Adipocyte (in vitro differentiated cells): Measurements from ENCODE around the gene SLC44A5.
"Not testable (repeated sequence)": the region's sequence is repeated elsewhere in the genome, so short reads cannot be mapped to it uniquely, and the experiment has no call there.

Source experiments
- DNase-seq: peaks from one replicate; pipeline ENCODE4 v3.0.0-alpha.2; 2015; ENCODE audit warnings: low read depth
- H3K27me3 ChIP-seq: replicated peaks from 2 replicates; pipeline ENCODE4 v1.7.0; 2013; ENCODE audit warnings: mild to moderate bottlenecking, low read length, moderate library complexity; ENCODE audit not compliant: control insufficient read depth, insufficient read depth
- H3K36me3 ChIP-seq: 2 replicates; pipeline ENCODE4 v1.7.0; 2013; ENCODE audit warnings: low read length, mild to moderate bottlenecking, moderate library complexity; ENCODE audit not compliant: control insufficient read depth, insufficient read depth, severe bottlenecking
- H3K4me1 ChIP-seq: 2 replicates; pipeline ENCODE4 v1.7.0; 2013; ENCODE audit warnings: mild to moderate bottlenecking, low read length, moderate library complexity; ENCODE audit not compliant: control insufficient read depth, insufficient read depth
- H3K4me3 ChIP-seq: 2 replicates; pipeline ENCODE4 v1.7.0; 2013; ENCODE audit warnings: mild to moderate bottlenecking, low read length, moderate library complexity
- H3K9ac ChIP-seq: 2 replicates; pipeline ENCODE4 v1.7.0; 2013; ENCODE audit warnings: mild to moderate bottlenecking, low read length, moderate library complexity
- H3K9me3 ChIP-seq: 2 replicates; pipeline ENCODE4 v1.7.0; 2013; ENCODE audit warnings: mild to moderate bottlenecking, low read length, moderate library complexity; ENCODE audit not compliant: control insufficient read depth

SLC44A5 gene

DNA sequence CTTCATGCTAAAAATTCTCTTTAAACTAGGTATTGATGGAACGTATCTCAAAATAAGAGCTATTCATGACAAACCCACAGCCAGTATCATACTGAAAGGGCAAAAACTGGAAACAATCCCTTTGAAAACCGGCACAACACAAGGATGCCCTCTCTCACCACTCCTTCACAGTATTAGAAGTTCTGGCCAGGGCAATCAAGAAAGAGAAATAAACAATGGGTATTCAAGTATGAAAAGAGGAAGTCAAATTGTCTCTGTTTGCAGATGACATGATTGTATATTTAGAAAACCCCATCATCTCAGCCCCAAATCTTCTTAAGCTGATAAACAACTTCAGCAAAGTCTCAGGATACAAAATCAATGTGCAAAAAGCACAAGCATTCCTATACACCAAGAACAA, 349.0 kb downstream of the SLC44A5 start:
- H3K9me3 ChIP-seq, DNase-seq, H3K36me3 ChIP-seq, H3K4me3 ChIP-seq, H3K9ac ChIP-seq, H3K27me3 ChIP-seq, H3K4me1 ChIP-seq: not testable (repeated sequence)

DNA sequence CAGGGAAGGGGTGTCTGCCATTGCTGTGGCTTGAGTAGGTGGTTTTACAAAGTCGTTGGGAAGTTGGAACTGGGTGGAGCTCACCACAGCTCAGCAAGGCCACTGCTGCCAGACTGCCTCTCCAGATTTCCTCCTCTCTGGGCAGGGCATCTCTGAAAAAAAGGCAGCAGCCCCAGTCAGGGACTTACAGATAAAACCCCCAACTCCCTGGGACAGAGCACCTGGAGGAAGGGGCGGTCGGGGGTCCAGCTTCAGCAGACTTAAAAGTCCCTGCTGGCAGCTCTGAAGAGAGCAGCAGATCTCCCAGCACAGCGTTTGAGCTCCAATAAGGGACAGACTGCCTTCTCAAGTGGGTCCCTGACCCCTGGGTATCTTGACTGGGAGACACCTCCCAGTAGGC, 352.6 kb downstream of the SLC44A5 start:
- Histone ChIP-seq H3K36me3 (no peaks in the 10 kb centered on the region), H3K9me3 (no peaks in the 10 kb centered on the region), H3K27me3 (no peaks in the 10 kb centered on the region), H3K9ac (no peak overlapping the region), H3K4me1 (no peaks in the 10 kb centered on the region), H3K4me3 (no peak overlapping the region)
- DNase-seq: no peak

DNA sequence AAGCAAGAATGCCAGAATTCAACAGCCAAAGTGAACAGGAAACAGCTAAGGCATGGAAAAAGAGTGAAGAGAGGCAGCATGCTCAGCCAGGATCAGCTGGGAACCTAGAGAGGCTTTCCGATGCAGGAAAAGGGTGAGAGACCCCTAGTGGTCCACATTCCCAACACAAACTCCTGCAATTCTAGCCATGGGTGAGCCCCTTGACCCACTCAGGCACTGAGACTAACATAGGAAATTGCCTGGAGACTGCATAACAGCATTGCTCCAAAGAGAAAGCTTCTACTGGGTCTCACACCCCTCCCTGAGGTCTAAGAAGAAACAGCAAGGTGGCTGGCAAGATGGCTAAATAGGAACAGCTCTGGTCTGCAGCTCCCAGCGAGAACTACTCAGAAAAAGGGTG, 353.5 kb downstream of the SLC44A5 start:
- Histone ChIP-seq H3K4me3 (no peak overlapping the region), H3K27me3 (no peaks in the 10 kb centered on the region), H3K4me1 (no peaks in the 10 kb centered on the region), H3K9me3 (no peaks in the 10 kb centered on the region), H3K36me3 (no peaks in the 10 kb centered on the region), H3K9ac (no peak overlapping the region)
- DNase-seq: no peak

DNA sequence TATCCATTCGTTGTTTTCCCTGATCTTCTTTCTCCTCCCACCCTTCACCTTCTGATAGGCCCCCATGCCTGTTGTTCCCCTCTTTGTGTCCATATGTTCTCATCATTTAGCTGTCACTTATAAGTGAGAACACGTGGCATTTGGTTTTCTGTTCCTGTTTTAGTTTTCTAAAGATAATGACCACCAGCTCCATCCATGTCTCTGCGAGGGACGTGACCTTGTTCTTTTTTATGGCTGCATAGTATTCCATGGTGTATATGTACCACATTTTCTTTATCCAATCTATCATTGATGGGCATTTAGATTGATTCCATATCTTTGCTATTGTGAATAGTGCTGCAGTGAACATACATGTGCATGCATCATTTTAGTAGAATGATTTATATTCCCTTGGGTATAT, 360.8 kb downstream of the SLC44A5 start:
- DNase-seq, H3K9ac ChIP-seq, H3K4me3 ChIP-seq, H3K27me3 ChIP-seq, H3K4me1 ChIP-seq, H3K36me3 ChIP-seq, H3K9me3 ChIP-seq: not testable (repeated sequence)

DNA sequence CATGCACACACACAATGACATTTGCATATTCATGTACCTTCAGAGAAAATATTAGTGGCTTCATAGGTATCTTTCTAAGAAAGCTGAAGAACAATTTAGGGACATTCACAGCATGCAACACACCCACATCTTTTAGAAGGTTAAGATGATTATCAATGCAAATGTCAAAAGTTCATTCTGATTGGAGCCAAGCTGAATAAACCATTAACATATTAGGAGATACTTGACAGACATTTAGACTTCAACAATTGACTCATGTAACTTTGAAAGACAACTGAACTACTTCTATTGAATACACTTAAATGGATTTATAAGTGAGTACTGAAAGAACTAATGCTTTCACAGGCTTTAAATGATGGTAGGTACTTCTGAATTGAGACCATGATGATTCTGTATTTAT, 365.7 kb downstream of the SLC44A5 start:
- H3K36me3 ChIP-seq: no peaks in the 10 kb centered on the region
- H3K4me1 ChIP-seq: no peaks in the 10 kb centered on the region
- no peak for DNase-seq

DNA sequence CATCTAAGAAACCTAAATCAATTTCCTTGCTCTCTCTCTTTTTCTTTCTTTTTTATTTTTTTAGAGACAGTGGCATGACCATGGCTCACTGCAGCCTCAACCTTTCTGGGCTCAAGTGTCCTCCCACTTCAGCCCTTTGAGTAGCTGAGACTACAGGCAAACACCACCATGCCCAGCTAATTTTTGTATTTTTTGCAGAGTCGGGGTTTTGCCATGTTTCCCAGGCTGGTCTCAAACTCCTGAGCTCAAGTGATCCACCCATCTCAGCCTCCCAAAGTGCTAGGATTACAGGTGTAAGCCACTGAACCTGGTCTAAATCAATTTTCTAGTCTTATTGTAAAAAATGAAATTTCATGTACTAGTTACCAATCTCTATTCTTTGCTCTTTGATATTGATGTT, 367.8 kb downstream of the SLC44A5 start:
- H3K27me3 ChIP-seq: peaks cover 7% of the 10 kb centered on the region
- H3K4me3 ChIP-seq: no peak overlapping the region
- H3K9ac ChIP-seq: no peak overlapping the region
- H3K9me3 ChIP-seq: no peaks in the 10 kb centered on the region
- no peak for DNase-seq
- H3K36me3 ChIP-seq: no peaks in the 10 kb centered on the region
- no peaks in the 10 kb centered on the region for H3K4me1 ChIP-seq

More for the DNA sequence above, 365.7 kb downstream of the SLC44A5 start:
- Histone ChIP-seq H3K9ac (no peak overlapping the region), H3K9me3 (no peaks in the 10 kb centered on the region), H3K4me3 (no peak overlapping the region), H3K27me3 (peaks cover 7% of the 10 kb centered on the region)

DNA sequence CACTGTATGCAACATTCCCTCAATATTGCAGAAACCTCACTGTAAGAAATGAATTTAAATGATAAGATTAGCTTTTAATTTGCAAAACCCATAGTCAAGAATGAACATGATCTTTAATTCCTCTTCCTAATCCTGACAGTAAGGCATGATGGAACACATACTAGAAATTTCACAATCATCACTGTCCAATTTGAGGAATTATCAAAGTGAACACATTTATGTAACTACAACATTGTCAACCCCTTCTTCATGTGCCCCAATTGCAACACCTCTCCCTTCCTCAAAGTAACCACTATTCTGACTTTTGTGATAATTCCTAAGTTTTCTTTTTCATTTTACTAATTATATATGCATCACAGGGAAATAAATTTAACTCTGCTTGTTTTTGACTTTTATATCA, 373.6 kb downstream of the SLC44A5 start:
- Histone ChIP-seq H3K9ac (no peak overlapping the region), H3K9me3 (no peaks in the 10 kb centered on the region), H3K27me3 (no peaks in the 10 kb centered on the region), H3K36me3 (no peaks in the 10 kb centered on the region), H3K4me3 (no peak overlapping the region), H3K4me1 (no peaks in the 10 kb centered on the region)
- no peak for DNase-seq

DNA sequence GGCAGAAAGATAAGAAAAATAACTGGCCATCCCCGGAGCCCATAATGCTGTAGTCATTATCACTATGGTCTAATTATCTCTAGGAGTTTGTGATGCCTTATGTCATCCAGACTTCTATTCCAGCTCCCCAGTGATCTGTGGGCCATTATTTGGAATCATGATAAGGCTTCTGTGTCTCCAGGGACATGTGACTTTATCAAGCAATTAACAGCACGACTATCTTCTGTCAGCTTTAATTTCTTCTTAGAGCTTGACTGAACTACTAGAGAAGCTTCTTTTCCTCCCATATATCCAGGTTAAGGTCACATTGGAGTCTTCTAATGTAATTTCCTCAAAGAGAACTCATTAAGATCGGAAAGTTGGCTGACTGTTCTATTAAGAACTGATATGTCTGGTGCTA, 376.4 kb downstream of the SLC44A5 start:
- no peaks in the 10 kb centered on the region for H3K27me3 ChIP-seq
- no peak for DNase-seq
- H3K4me1 ChIP-seq: no peaks in the 10 kb centered on the region
- no peak overlapping the region for H3K4me3 ChIP-seq
- H3K9ac ChIP-seq: no peak overlapping the region
- no peaks in the 10 kb centered on the region for H3K9me3 ChIP-seq
- H3K36me3 ChIP-seq: no peaks in the 10 kb centered on the region

DNA sequence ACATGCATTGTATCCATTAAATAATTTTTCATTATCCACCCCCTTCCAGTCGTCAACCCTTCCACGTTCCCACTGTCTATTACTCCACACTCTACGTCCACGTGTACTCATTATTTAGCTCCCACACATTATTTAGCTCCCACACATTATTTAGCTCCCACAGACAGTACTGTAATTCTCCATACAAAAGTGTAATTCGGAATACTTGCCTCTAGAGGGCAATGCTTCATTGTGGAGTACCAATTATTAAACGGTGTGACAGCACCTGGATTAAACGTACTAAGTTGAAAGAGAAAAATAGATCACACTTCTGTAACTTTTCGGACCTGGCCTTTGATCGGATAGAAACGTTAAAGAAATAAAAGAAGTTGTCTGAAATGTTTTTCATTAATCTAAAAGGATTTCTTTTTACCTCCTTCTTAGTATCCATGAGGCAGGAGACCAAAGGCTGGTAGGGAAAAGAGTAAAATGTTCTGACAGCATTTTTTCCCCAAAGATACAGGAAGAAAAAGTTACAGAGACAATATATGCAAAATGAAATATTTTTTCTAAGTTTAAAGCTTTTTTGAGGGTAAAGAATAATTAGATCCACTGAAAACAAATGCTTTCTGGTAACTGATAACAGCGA, 377.5 kb downstream of the SLC44A5 start:
- Histone ChIP-seq H3K36me3 (no peaks in the 10 kb centered on the region), H3K9ac (no peak overlapping the region), H3K27me3 (no peaks in the 10 kb centered on the region), H3K4me3 (no peak overlapping the region), H3K4me1 (no peaks in the 10 kb centered on the region), H3K9me3 (no peaks in the 10 kb centered on the region)
- DNase-seq: peak; percentile 66

DNA sequence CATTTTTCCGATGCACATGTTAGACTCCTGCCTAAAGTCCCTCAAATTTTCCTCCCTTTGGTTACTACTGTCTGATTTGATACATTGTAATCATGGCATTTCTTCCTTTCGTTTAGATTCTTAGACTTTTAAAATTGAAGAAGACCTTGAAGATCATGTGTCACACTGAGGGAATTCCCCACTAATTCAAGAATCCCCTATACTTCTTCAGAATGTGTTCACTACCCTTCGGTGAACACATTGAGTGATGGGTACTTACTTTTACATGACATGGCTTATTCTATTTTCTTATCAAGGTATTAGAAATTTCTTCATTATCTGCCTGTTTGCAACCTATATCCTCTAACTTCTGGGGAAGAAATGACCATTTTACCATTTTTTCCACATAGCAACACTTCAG, 390.8 kb downstream of the SLC44A5 start:
- H3K4me3 ChIP-seq: no peak overlapping the region
- H3K4me1 ChIP-seq: no peaks in the 10 kb centered on the region
- no peaks in the 10 kb centered on the region for H3K27me3 ChIP-seq
- no peaks in the 10 kb centered on the region for H3K9me3 ChIP-seq
- H3K9ac ChIP-seq: no peak overlapping the region
- no peaks in the 10 kb centered on the region for H3K36me3 ChIP-seq
- DNase-seq: no peak

DNA sequence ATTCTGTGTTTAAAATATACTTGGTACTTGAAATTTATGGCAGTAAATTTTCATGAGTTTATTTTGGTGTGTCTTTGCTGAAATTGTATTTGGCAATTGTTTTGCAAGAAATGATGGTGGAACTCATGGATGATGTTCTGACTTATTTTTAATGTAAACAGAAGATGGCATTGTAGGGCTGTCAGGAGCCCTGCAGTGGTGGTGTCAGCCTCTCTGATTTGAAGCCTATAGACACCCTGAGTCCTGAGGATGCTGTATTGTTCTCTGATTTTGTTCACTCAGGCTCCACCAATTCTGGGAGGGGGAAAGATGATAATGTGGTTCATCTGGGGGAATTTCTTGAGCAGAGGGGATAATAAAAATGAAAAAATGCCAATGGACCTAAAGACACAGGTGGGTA, 396.9 kb downstream of the SLC44A5 start:
- H3K4me1 ChIP-seq: no peaks in the 10 kb centered on the region
- no peak overlapping the region for H3K4me3 ChIP-seq
- no peaks in the 10 kb centered on the region for H3K9me3 ChIP-seq
- no peak overlapping the region for H3K9ac ChIP-seq
- H3K27me3 ChIP-seq: no peaks in the 10 kb centered on the region
- DNase-seq: no peak
- no peaks in the 10 kb centered on the region for H3K36me3 ChIP-seq

DNA sequence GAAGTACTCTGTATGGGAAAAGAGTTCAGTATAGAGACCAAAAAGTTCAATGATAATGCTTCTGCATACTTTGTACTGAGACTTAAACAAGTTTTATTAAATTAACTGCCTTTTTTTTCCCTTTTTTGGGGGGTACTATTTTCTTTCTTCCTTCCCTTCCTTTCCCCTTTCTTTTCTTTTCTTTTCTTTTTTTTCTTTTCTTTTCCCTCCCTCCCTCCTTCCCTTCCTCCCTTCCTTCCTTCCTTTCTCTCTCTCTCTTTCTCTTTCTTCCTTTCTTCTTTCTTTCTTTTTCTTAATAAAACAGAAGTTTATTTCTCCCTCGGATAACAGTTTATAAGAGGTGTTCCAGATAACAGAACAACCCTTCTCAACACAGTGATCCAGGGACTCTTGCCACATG, 399.3 kb downstream of the SLC44A5 start:
- no peak for DNase-seq
- no peak overlapping the region for H3K4me3 ChIP-seq
- peaks cover 1% of the 10 kb centered on the region for H3K27me3 ChIP-seq
- no peaks in the 10 kb centered on the region for H3K36me3 ChIP-seq
- H3K9ac ChIP-seq: no peak overlapping the region
- H3K9me3 ChIP-seq: no peaks in the 10 kb centered on the region
- H3K4me1 ChIP-seq: no peaks in the 10 kb centered on the region
